Measurements from ENCODE around the gene VCAM1. TPM values are rescaled to one million over a fixed set of nuclear protein-coding genes. Genes with fewer than 3 reads are reported as not detected.
A peak's percentile ranks its signal among the peaks of the same experiment; 100 is the strongest.

The VCAM1 gene
- total RNA-seq, 1 donor from 2014 or later, result 8.2 TPM

GRCh38 chr1:100736746-100737145 is 17.2 kb downstream of the VCAM1 start:
- peaks cover 6% of the 10 kb centered on the region for H3K36me3 Mint-ChIP-seq (ENCODE audit: unreplicated experiment)
- H3K27me3 Mint-ChIP-seq (ENCODE audit: unreplicated experiment), result no peaks in the 10 kb centered on the region
- peaks cover 33% of the 10 kb centered on the region for H3K4me1 Mint-ChIP-seq (ENCODE audit: unreplicated experiment)
- TF ChIP-seq CTCF (IDR thresholded peaks at IDR 0.05), result no peak
- no peak overlapping the region for H3K4me3 Mint-ChIP-seq (ENCODE audit: unreplicated experiment)
- no peak for DNase-seq (ENCODE audit: extremely low spot score, unreplicated experiment)
- peaks cover 15% of the 10 kb centered on the region for H3K9me3 Mint-ChIP-seq (ENCODE audit: unreplicated experiment)
- H3K27ac Mint-ChIP-seq (ENCODE audit: unreplicated experiment), result peak overlapping the region; percentile 70

DNA sequence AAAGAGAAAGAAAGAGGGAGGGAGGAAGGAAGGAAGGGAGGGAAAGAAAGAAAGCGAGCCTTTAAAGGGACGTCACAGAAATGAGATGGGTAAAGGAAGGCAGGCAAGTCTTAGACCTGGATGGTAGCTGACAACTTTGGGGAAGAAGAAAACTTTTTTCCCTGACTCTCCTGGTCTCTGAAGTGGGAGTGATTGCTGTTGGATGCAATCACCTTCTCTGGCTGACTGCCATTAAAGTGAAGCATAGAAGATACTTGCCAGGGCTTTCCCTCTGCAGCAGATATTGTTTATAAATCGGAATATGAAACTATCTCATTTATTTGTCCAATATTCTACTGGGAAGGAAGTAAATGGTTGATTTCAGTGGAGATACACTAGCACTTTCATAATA is 27.0 kb downstream of the VCAM1 start:
- H3K27ac Mint-ChIP-seq (ENCODE audit: unreplicated experiment), result no peak overlapping the region
- H3K9me3 Mint-ChIP-seq (ENCODE audit: unreplicated experiment), result peaks cover 9% of the 10 kb centered on the region
- H3K4me1 Mint-ChIP-seq (ENCODE audit: unreplicated experiment), result no peaks in the 10 kb centered on the region
- H3K27me3 Mint-ChIP-seq (ENCODE audit: unreplicated experiment), result peaks cover 13% of the 10 kb centered on the region
- DNase-seq (ENCODE audit: extremely low spot score, unreplicated experiment), result no peak
- H3K4me3 Mint-ChIP-seq (ENCODE audit: unreplicated experiment), result no peak overlapping the region
- no peak for TF ChIP-seq CTCF (IDR thresholded peaks at IDR 0.05)
- no peaks in the 10 kb centered on the region for H3K36me3 Mint-ChIP-seq (ENCODE audit: unreplicated experiment)

DNA sequence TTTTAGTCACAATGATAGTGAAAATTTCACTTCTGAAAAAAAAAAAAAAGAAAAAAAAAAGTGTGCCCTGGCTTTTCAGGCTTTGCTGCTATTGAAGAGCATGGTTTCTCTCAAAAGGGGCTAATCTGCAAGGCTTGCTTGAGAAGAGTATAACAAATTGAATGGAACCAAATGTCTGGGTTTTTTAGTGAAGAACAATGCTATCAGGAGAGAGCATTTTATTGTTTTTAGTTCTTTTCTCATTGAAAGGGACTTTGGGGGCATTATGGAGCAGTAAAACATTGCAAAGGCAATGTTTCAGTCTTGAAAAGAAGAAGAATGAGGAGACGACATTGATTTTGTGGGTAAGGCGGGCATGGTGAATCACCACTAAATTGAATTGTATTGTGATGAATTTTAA is 28.2 kb downstream of the VCAM1 start:
- DNase-seq (ENCODE audit: extremely low spot score, unreplicated experiment), result no peak
- Mint-ChIP-seq H3K27ac (ENCODE audit: unreplicated experiment) (no peak overlapping the region), H3K4me3 (ENCODE audit: unreplicated experiment) (no peak overlapping the region), H3K36me3 (ENCODE audit: unreplicated experiment) (no peaks in the 10 kb centered on the region), H3K27me3 (ENCODE audit: unreplicated experiment) (peaks cover 20% of the 10 kb centered on the region), H3K9me3 (ENCODE audit: unreplicated experiment) (peaks cover 9% of the 10 kb centered on the region), H3K4me1 (ENCODE audit: unreplicated experiment) (no peaks in the 10 kb centered on the region)
- no peak for TF ChIP-seq CTCF (IDR thresholded peaks at IDR 0.05)

DNA sequence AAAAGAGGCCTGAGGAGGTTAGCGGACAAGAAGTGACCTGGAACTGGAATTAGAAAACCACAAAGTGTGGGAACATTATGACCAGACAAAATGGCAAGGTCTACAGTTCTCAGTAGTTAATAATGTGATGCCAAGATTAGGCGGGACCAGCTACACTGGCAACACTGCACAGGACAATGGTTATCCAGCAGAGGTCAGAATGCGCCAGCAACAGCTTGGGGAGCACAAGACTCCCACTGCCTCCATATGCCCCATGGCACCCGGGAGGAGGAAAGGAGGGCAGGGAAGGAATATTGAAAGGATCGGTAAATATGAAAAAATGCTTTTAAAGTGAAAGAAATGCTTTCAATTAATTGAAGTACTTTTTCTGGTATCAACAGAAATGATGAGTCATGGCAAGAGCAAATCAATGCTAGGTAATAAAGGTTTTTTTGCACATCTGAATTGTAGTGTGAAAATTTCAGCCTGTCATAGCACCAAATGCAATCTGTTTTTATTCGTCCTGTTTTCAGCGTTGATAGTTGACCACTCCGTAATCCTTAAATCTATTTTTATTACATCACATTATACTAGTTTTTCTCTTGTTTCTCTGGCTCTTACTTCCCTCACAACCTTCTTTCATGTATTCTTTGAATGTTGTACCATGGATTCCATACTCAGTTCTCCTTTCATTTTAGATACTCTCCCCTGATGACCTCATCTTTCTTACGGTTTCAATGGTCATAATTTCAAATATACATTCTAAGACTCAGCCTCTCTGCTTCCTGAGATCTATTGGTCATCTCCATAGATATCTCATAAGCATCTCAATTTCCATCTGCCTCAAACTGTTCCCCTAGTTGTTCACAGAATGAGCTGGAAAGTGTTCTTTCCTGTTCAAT is 30.7 kb downstream of the VCAM1 start:
- TF ChIP-seq CTCF (IDR thresholded peaks at IDR 0.05), result no peak
- H3K4me3 Mint-ChIP-seq (ENCODE audit: unreplicated experiment), result no peak overlapping the region
- H3K4me1 Mint-ChIP-seq (ENCODE audit: unreplicated experiment), result no peaks in the 10 kb centered on the region
- H3K27ac Mint-ChIP-seq (ENCODE audit: unreplicated experiment), result no peak overlapping the region
- no peak for DNase-seq (ENCODE audit: extremely low spot score, unreplicated experiment)
- H3K9me3 Mint-ChIP-seq (ENCODE audit: unreplicated experiment), result peaks cover 9% of the 10 kb centered on the region
- H3K27me3 Mint-ChIP-seq (ENCODE audit: unreplicated experiment), result peaks cover 18% of the 10 kb centered on the region
- H3K36me3 Mint-ChIP-seq (ENCODE audit: unreplicated experiment), result no peaks in the 10 kb centered on the region

DNA sequence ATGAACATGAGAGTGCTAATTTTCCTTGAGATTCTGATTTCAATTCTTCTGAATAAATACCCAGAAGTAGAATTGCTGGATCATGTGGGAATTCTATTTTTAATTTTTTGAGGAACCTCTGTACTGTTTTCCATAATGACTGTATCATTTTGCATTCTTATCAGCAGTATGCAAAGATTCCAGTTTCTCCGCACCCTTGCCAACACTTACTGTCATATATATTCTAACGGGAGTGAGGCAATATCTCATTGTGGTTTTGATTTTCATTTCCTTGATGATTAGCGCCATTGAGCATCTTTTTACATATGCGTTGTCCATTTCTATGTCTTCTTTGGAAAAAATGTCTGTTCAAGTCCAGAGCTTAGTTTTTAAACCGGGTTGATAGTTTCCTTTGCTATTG is 33.2 kb downstream of the VCAM1 start:
- H3K27ac Mint-ChIP-seq (ENCODE audit: unreplicated experiment), result no peak overlapping the region
- no peaks in the 10 kb centered on the region for H3K4me1 Mint-ChIP-seq (ENCODE audit: unreplicated experiment)
- DNase-seq (ENCODE audit: extremely low spot score, unreplicated experiment), result no peak
- peaks cover 9% of the 10 kb centered on the region for H3K27me3 Mint-ChIP-seq (ENCODE audit: unreplicated experiment)
- H3K9me3 Mint-ChIP-seq (ENCODE audit: unreplicated experiment), result peaks cover 9% of the 10 kb centered on the region
- H3K36me3 Mint-ChIP-seq (ENCODE audit: unreplicated experiment), result no peaks in the 10 kb centered on the region
- no peak overlapping the region for H3K4me3 Mint-ChIP-seq (ENCODE audit: unreplicated experiment)
- no peak for TF ChIP-seq CTCF (IDR thresholded peaks at IDR 0.05)
